Mucosa of descending colon (tissue), 3 donors: Measurements from ENCODE around the gene MTMR10. TPM values are rescaled to one million over a fixed set of nuclear protein-coding genes. Genes with fewer than 3 reads are reported as not detected.

Source experiments
- ATAC-seq: fragments of 200-7000 bp; cut with Tn5 transposase; one replicate; pipeline ENCODE4 v1.9.1; 2020; ENCODE audit warnings: mild to moderate bottlenecking, moderate library complexity
- DNase-seq, 3 donors: peaks; one replicate each; pipeline ENCODE4 v3.0.0-alpha.2; 2020
- H3K36me3 ChIP-seq: fragments of 200-600 bp; one replicate; pipeline ENCODE4 v1.8.0; 2021; ENCODE audit warnings: low read depth, mild to moderate bottlenecking
- H3K4me1 ChIP-seq: fragments of 200-600 bp; one replicate; pipeline ENCODE4 v1.8.0; 2021; ENCODE audit warnings: low read depth, mild to moderate bottlenecking
- H3K4me3 ChIP-seq: fragments of 200-600 bp; one replicate; pipeline ENCODE4 v1.8.0; 2021; ENCODE audit warnings: mild to moderate bottlenecking
- H3K9me3 ChIP-seq: fragments of 200-600 bp; one replicate; pipeline ENCODE4 v1.8.0; 2021; ENCODE audit warnings: mild to moderate bottlenecking
- CTCF ChIP-seq: fragments of 200-600 bp; IDR thresholded peaks from one replicate; pipeline ENCODE4 v1.8.0; 2022; ENCODE audit warnings: antibody characterized with exemption, mild to moderate bottlenecking
- intact Hi-C, 2 donors: fragments of 100-400 bp; cut with DNase I in 1 of 2; cut with micrococcal nuclease in 1 of 2; formaldehyde crosslinking; loops; one replicate each; pipeline versions ENCODE4 v1.11.0 to v1.11.1; 2022; cut with DNase I, micrococcal nuclease
- total RNA-seq, 3 donors: library from RNA; stranded (reverse); fragmentation: NEBNext Ultra II Directional in 2 of 3; extraction: Animal tissue kit (Norgen Biotek cat#: 25700) in 2 of 3; gene quantifications; one replicate each; pipeline versions ENCODE4 v1.2.1 to v1.2.4, GENCODE V29; 2021 to 2023
- donor health status: DM: no; HTN: no; CAD: no; lungs with moderate emphysema.
- donor health status: DM: no; HTN: no; CAD: no.
- donor health status: DM: no; HTN: yes; CAD: no.

The MTMR10 gene
- total RNA-seq, 3 donors from 2014 or later, result 34.4 to 42.0 (median 37.5) TPM

GRCh38 chr15:30929064-30929669 is 62.3 kb downstream of the MTMR10 start:
- H3K4me3 ChIP-seq, result no peak overlapping the region
- intact Hi-C loops, result no loop called here
- H3K9me3 ChIP-seq, result no peaks in the 10 kb centered on the region
- no peaks in the 10 kb centered on the region for H3K36me3 ChIP-seq
- no peak for DNase-seq
- H3K4me1 ChIP-seq, result no peaks in the 10 kb centered on the region
- ATAC-seq, result no peak
- TF ChIP-seq CTCF, result no peak

- no peak for TF ChIP-seq CTCF
- H3K4me1 ChIP-seq, result no peaks in the 10 kb centered on the region
- H3K36me3 ChIP-seq, result no peaks in the 10 kb centered on the region
- ATAC-seq (no peak), DNase-seq (no peak)
- intact Hi-C loops, result no loop called here
- no peaks in the 10 kb centered on the region for H3K9me3 ChIP-seq
- H3K4me3 ChIP-seq, result no peak overlapping the region
These were observed 63.4 kb downstream of the MTMR10 start for GRCh38 chr15:30928076-30928475.

GRCh38 chr15:30927148-30927761 is 64.2 kb downstream of the MTMR10 start:
- H3K9me3 ChIP-seq, result no peaks in the 10 kb centered on the region
- DNase-seq (no peak), ATAC-seq (no peak)
- H3K36me3 ChIP-seq, result no peaks in the 10 kb centered on the region
- intact Hi-C loops, result no loop called here
- H3K4me1 ChIP-seq, result no peaks in the 10 kb centered on the region
- TF ChIP-seq CTCF, result no peak
- H3K4me3 ChIP-seq, result no peak overlapping the region

- intact Hi-C loops, result no loop called here
- Histone ChIP-seq H3K36me3 (no peaks in the 10 kb centered on the region), H3K4me1 (no peaks in the 10 kb centered on the region), H3K4me3 (no peak overlapping the region), H3K9me3 (no peaks in the 10 kb centered on the region)
- DNase-seq (no peak), ATAC-seq (no peak)
- TF ChIP-seq CTCF, result no peak
These were observed 65.3 kb downstream of the MTMR10 start for GRCh38 chr15:30926161-30926560.

- H3K36me3 ChIP-seq, result no peaks in the 10 kb centered on the region
- H3K4me3 ChIP-seq, result no peak overlapping the region
- H3K4me1 ChIP-seq, result no peaks in the 10 kb centered on the region
- no peak for DNase-seq
- TF ChIP-seq CTCF, result no peak
- no peaks in the 10 kb centered on the region for H3K9me3 ChIP-seq
- ATAC-seq, result no peak
- intact Hi-C loops, result no loop called here
These were observed 65.7 kb downstream of the MTMR10 start for GRCh38 chr15:30925686-30926085.
